H9 (cell line): ENCODE results near the gene PHTF2. TPM values are rescaled to one million over a fixed set of nuclear protein-coding genes. Genes with fewer than 3 reads are reported as not detected.

ENCODE experiments used
- DNase-seq: peaks from one replicate; pipeline ENCODE4 v3.0.0-alpha.2; 2017
- H2AFZ ChIP-seq: one replicate; pipeline ENCODE4 v1.6.1; 2013; ENCODE audit warnings: mild to moderate bottlenecking, low read length, control low read depth, moderate library complexity
- H2AK5ac ChIP-seq: 2 replicates; pipeline ENCODE4 v1.6.1; 2013; ENCODE audit warnings: low read length, control low read depth, mixed read lengths; ENCODE audit not compliant: insufficient read length
- H2BK120ac ChIP-seq: one replicate; pipeline ENCODE4 v1.6.1; 2013; ENCODE audit warnings: low read depth, mild to moderate bottlenecking, low read length, control low read depth, inconsistent platforms; ENCODE audit not compliant: poor library complexity, severe bottlenecking
- H2BK12ac ChIP-seq: 2 replicates; pipeline ENCODE4 v1.6.1; 2013; ENCODE audit warnings: low read length, control low read depth, mixed read lengths, low read depth; ENCODE audit not compliant: insufficient read length
- H2BK15ac ChIP-seq: 2 replicates; pipeline ENCODE4 v1.6.1; 2013; ENCODE audit warnings: low read depth, low read length, control low read depth
- H2BK20ac ChIP-seq: one replicate; pipeline ENCODE4 v1.6.1; 2013; ENCODE audit warnings: low read depth, mild to moderate bottlenecking, low read length, control low read depth, inconsistent platforms; ENCODE audit not compliant: poor library complexity, severe bottlenecking
- H2BK5ac ChIP-seq: 2 replicates; pipeline ENCODE4 v1.6.1; 2013; ENCODE audit warnings: low read length, control low read depth, mixed read lengths; ENCODE audit not compliant: insufficient read length
- H3K14ac ChIP-seq: 2 replicates; pipeline ENCODE4 v1.6.1; 2013; ENCODE audit warnings: low read length, control low read depth; ENCODE audit not compliant: insufficient read depth
- H3K18ac ChIP-seq: 2 replicates; pipeline ENCODE4 v1.6.1; 2013; ENCODE audit warnings: low read depth, mild to moderate bottlenecking, mixed read lengths, low read length, control low read depth; ENCODE audit not compliant: insufficient read length
- H3K23ac ChIP-seq: 2 replicates; pipeline ENCODE4 v1.6.1; 2013; ENCODE audit warnings: low read length, control low read depth, mixed read lengths, low read depth; ENCODE audit not compliant: insufficient read length
- H3K23me2 ChIP-seq: 2 replicates; pipeline ENCODE4 v1.6.1; 2013; ENCODE audit warnings: low read depth, mild to moderate bottlenecking, mixed read lengths, low read length, control low read depth; ENCODE audit not compliant: insufficient read length, poor library complexity, severe bottlenecking
- H3K27ac ChIP-seq: 2 replicates; pipeline ENCODE4 v1.5.1; 2013; ENCODE audit warnings: low read length, control low read depth, mixed read lengths, low read depth; ENCODE audit not compliant: insufficient read length
- H3K27me3 ChIP-seq: 2 replicates; pipeline ENCODE4 v1.6.1; 2013; ENCODE audit warnings: low read length, control low read depth, inconsistent platforms; ENCODE audit not compliant: insufficient read depth
- H3K4ac ChIP-seq: 2 replicates; pipeline ENCODE4 v1.6.1; 2013; ENCODE audit warnings: low read depth, mild to moderate bottlenecking, control low read depth, inconsistent platforms, low read length, moderate library complexity
- H3K4me1 ChIP-seq: 2 replicates; pipeline ENCODE4 v1.6.1; 2013; ENCODE audit warnings: low read length, control low read depth, inconsistent platforms; ENCODE audit not compliant: insufficient read depth
- H3K4me2 ChIP-seq: 2 replicates; pipeline ENCODE4 v1.6.1; 2013; ENCODE audit warnings: low read length, control low read depth, mixed read lengths; ENCODE audit not compliant: insufficient read length, insufficient read depth
- H3K56ac ChIP-seq: 2 replicates; pipeline ENCODE4 v1.6.1; 2013; ENCODE audit warnings: low read depth, mild to moderate bottlenecking, mixed read lengths, low read length, control low read depth; ENCODE audit not compliant: insufficient read length
- H3K79me1 ChIP-seq: 2 replicates; pipeline ENCODE4 v1.6.1; 2013; ENCODE audit warnings: low read depth, mild to moderate bottlenecking, moderate library complexity, low read length, control low read depth, inconsistent platforms; ENCODE audit not compliant: insufficient read depth, poor library complexity, severe bottlenecking
- H3K79me2 ChIP-seq: 2 replicates; pipeline ENCODE4 v1.6.1; 2013; ENCODE audit warnings: low read length, control low read depth, inconsistent platforms; ENCODE audit not compliant: insufficient read depth
- H3K9ac ChIP-seq: 2 replicates; pipeline ENCODE4 v1.6.1; 2013; ENCODE audit warnings: low read length, control low read depth, mixed read lengths; ENCODE audit not compliant: insufficient read length; ENCODE audit errors: extremely low read depth
- H3K9me3 ChIP-seq: one replicate; pipeline ENCODE4 v1.6.1; 2013; ENCODE audit warnings: low read depth, low read length, inconsistent platforms; ENCODE audit not compliant: control insufficient read depth
- H3T11ph ChIP-seq: one replicate; pipeline ENCODE4 v1.6.1; 2013; ENCODE audit warnings: mild to moderate bottlenecking, low read length, control low read depth, inconsistent platforms
- H4K20me1 ChIP-seq: one replicate; pipeline ENCODE4 v1.6.1; 2013; ENCODE audit not compliant: control insufficient read depth, insufficient read length, insufficient read depth
- H4K5ac ChIP-seq: 2 replicates; pipeline ENCODE4 v1.6.1; 2013; ENCODE audit warnings: low read depth, mild to moderate bottlenecking, mixed read lengths, low read length, control low read depth; ENCODE audit not compliant: insufficient read length
- H4K8ac ChIP-seq: replicated peaks from 2 replicates; pipeline ENCODE4 v1.6.1; 2013; ENCODE audit warnings: low read length, control low read depth, mixed read lengths, low read depth; ENCODE audit not compliant: insufficient read length
- H4K91ac ChIP-seq: 2 replicates; pipeline ENCODE4 v1.6.1; 2013; ENCODE audit warnings: low read depth, mild to moderate bottlenecking, moderate library complexity, mixed read lengths, low read length, control low read depth; ENCODE audit not compliant: insufficient read length
- H3K27ac Mint-ChIP-seq, 3 experiments: 2 replicates in 2 of 3; 3 replicates in 1 of 3; pipeline ENCODE4 v1.8.0; 2020 to 2021; ENCODE audit warnings: mixed read lengths in 3 of 3, mild to moderate bottlenecking in 1 of 3, moderate library complexity in 1 of 3
- H3K27me3 Mint-ChIP-seq: 2 replicates; pipeline ENCODE4 v1.8.0; 2021; ENCODE audit warnings: low read depth, mild to moderate bottlenecking, moderate library complexity, mixed read lengths
- H3K36me3 Mint-ChIP-seq, 3 experiments: 2 replicates in 2 of 3; 3 replicates in 1 of 3; pipeline ENCODE4 v1.8.0; 2020 to 2021; ENCODE audit warnings: low read depth in 3 of 3, mixed read lengths in 3 of 3; ENCODE audit not compliant: insufficient read depth in 1 of 3
- H3K4me1 Mint-ChIP-seq, 2 experiments: 2 replicates each; pipeline ENCODE4 v1.8.0; 2020; ENCODE audit warnings: mixed read lengths in 2 of 2
- H3K4me3 Mint-ChIP-seq, 2 experiments: 2 replicates in 1 of 2; 3 replicates in 1 of 2; pipeline ENCODE4 v1.8.0; 2020 to 2021; ENCODE audit warnings: mild to moderate bottlenecking in 2 of 2, mixed read lengths in 2 of 2, moderate library complexity in 1 of 2
- H3K9me3 Mint-ChIP-seq, 2 experiments: 2 replicates in 1 of 2; 3 replicates in 1 of 2; pipeline ENCODE4 v1.8.0; 2020; ENCODE audit warnings: mild to moderate bottlenecking in 2 of 2, mixed read lengths in 2 of 2, moderate library complexity in 1 of 2
- WGBS: extraction: QIAGEN DNeasy Blood & Tissue Kit; methylation state at CpG from one replicate; pipeline ENCODE4 v1.1.7; 2013; ENCODE audit warnings: missing lambda C conversion rate, low lambda C conversion rate, mixed read lengths; ENCODE audit not compliant: insufficient read length; ENCODE audit errors: extremely low coverage; 5-methylcytosine and 5-hydroxymethylcytosine counted together
- total RNA-seq: library from RNA; stranded (reverse); gene quantifications from 2 replicates; pipeline ENCODE4 v1.2.1, GENCODE V29; 2021
- TF ChIP-seq, protein P1 (sequence below): fragments of 200-600 bp; sonication (generic); conservative IDR thresholded peaks from 3 replicates; pipeline ENCODE4 v1.8.0; 2021; ENCODE audit warnings: antibody characterized with exemption, mild to moderate bottlenecking

Gene PHTF2
- total RNA-seq, 1 experiment from 2014 or later: 16.2 TPM

DNA sequence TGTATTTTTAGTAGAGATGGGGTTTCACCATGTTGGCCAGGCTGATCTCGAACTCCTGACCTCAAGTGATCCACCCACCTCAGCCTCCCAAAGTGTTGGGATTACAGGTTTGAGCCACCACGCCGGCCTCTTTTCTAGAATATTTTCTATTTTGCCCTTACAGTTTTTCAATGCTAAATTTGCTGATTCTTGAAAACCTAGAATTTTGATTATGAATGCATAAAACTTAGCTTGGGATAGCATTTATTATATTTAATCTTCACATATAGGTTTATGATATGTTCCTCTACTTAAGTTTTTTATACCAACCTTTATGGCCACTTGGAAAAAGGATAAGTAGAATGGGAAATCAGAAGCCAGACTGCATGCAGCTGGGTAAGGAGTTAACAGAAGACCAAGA lies 2.5 kb upstream of the PHTF2 start:
- no peak overlapping the region for H2BK12ac ChIP-seq
- H3K4me2 ChIP-seq: no peak overlapping the region
- peaks cover 9% of the 10 kb centered on the region; the same call in 1 of the 2 replicates for H3K79me2 ChIP-seq
- peaks cover 5% of the 10 kb centered on the region for H3K23me2 ChIP-seq
- no peak overlapping the region for H3K9ac ChIP-seq
- no peak overlapping the region for H3K14ac ChIP-seq
- no peak overlapping the region for H2BK20ac ChIP-seq
- peaks cover 28 to 31% of the 10 kb centered on the region in 2 experiments for H3K4me1 Mint-ChIP-seq
- H3K56ac ChIP-seq: no peak overlapping the region
- no peak overlapping the region for H3K4ac ChIP-seq
- no peak overlapping the region for H2AK5ac ChIP-seq
- no peak overlapping the region for H3K23ac ChIP-seq
- H3K9me3 ChIP-seq: no peaks in the 10 kb centered on the region
- no peak overlapping the region for H2BK15ac ChIP-seq
- peak overlapping the region in 1 of 2 experiments; percentile 64; a peak in 3 of 5 replicates for H3K4me3 Mint-ChIP-seq
- no peaks in the 10 kb centered on the region for H3K27me3 Mint-ChIP-seq
- H4K5ac ChIP-seq: no peak overlapping the region
- no peak overlapping the region for H3K27ac ChIP-seq
- H2BK5ac ChIP-seq: no peak overlapping the region
- no peaks in the 10 kb centered on the region for H3K4me1 ChIP-seq
- no peaks in the 10 kb centered on the region for H3K27me3 ChIP-seq
- no peak overlapping the region for H4K8ac ChIP-seq
- H3K9me3 Mint-ChIP-seq: no peaks in the 10 kb centered on the region
- no peaks in the 10 kb centered on the region for H4K20me1 ChIP-seq
- no peak overlapping the region for H2BK120ac ChIP-seq
- H3K79me1 ChIP-seq: no peaks in the 10 kb centered on the region
- H3K36me3 Mint-ChIP-seq: peaks cover 5 to 14% (median 10%) of the 10 kb centered on the region in 3 experiments; a peak in 6 of 7 replicates
- H4K91ac ChIP-seq: no peak overlapping the region
- TF ChIP-seq, protein P1, sequence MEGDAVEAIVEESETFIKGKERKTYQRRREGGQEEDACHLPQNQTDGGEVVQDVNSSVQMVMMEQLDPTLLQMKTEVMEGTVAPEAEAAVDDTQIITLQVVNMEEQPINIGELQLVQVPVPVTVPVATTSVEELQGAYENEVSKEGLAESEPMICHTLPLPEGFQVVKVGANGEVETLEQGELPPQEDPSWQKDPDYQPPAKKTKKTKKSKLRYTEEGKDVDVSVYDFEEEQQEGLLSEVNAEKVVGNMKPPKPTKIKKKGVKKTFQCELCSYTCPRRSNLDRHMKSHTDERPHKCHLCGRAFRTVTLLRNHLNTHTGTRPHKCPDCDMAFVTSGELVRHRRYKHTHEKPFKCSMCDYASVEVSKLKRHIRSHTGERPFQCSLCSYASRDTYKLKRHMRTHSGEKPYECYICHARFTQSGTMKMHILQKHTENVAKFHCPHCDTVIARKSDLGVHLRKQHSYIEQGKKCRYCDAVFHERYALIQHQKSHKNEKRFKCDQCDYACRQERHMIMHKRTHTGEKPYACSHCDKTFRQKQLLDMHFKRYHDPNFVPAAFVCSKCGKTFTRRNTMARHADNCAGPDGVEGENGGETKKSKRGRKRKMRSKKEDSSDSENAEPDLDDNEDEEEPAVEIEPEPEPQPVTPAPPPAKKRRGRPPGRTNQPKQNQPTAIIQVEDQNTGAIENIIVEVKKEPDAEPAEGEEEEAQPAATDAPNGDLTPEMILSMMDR: no peak
- H3K18ac ChIP-seq: no peak overlapping the region
- WGBS: no CpG with 5 or more reads among the region's 3 CpGs
- H3T11ph ChIP-seq: no peak overlapping the region
- H3K27ac Mint-ChIP-seq: no peak overlapping the region
- no peak overlapping the region for H2AFZ ChIP-seq
- no peak for DNase-seq
